Left lobe of liver (tissue), 2 donors: Measurements from ENCODE around the gene NUAK1. TPM values are rescaled to one million over a fixed set of nuclear protein-coding genes. Genes with fewer than 3 reads are reported as not detected.

Source experiments
- ATAC-seq: fragments of 200-7000 bp; cut with Tn5 transposase; one replicate; pipeline ENCODE4 v1.9.1; 2020; ENCODE audit warnings: mild to moderate bottlenecking, moderate library complexity
- DNase-seq: peaks from one replicate; pipeline ENCODE4 v3.0.0-alpha.2; 2020; ENCODE audit warnings: low spot score
- total RNA-seq: library from RNA; stranded (reverse); gene quantifications from one replicate; pipeline ENCODE4 v1.2.1, GENCODE V29; 2021
- donor health status: DM: no; HTN: no; CAD: no; lungs with moderate emphysema.
- donor health status: DM: no; HTN: yes; CAD: no.

Gene NUAK1
- total RNA-seq, 1 donor from 2014 or later: 3.4 TPM

- ATAC-seq: no peak
- DNase-seq: no peak
These were observed 71.9 kb downstream of the NUAK1 start for GRCh38 chr12:106066726-106067325.

- DNase-seq (no peak), ATAC-seq (no peak)
These were observed 72.6 kb downstream of the NUAK1 start for GRCh38 chr12:106066051-106066705.

GRCh38 chr12:106065506-106065905 is 73.2 kb downstream of the NUAK1 start:
- DNase-seq (no peak), ATAC-seq (no peak)

- peak; percentile 41 for ATAC-seq
- DNase-seq: no peak
These were observed 74.1 kb downstream of the NUAK1 start for GRCh38 chr12:106064721-106065021.

GRCh38 chr12:106063826-106064720 is 74.7 kb downstream of the NUAK1 start:
- DNase-seq: no peak
- ATAC-seq: no peak

GRCh38 chr12:106062693-106063092 is 76.1 kb downstream of the NUAK1 start:
- DNase-seq (no peak), ATAC-seq (no peak)

GRCh38 chr12:106058256-106059182 is 80.2 kb downstream of the NUAK1 start:
- ATAC-seq (no peak), DNase-seq (no peak)

GRCh38 chr12:106054049-106054448 is 84.7 kb downstream of the NUAK1 start:
- ATAC-seq (peak; percentile 78), DNase-seq (no peak)

- ATAC-seq (no peak), DNase-seq (no peak)
These were observed 86.8 kb downstream of the NUAK1 start for GRCh38 chr12:106051853-106052531.

GRCh38 chr12:106049546-106049945 is 89.2 kb downstream of the NUAK1 start:
- ATAC-seq: no peak
- no peak for DNase-seq

GRCh38 chr12:106049105-106049504 is 89.6 kb downstream of the NUAK1 start:
- ATAC-seq: no peak
- DNase-seq: no peak

- ATAC-seq: no peak
These were observed 90.1 kb downstream of the NUAK1 start for GRCh38 chr12:106048676-106049075.

GRCh38 chr12:106048016-106048415 is 90.7 kb downstream of the NUAK1 start:
- no peak for DNase-seq

More at GRCh38 chr12:106048676-106049075, 90.1 kb downstream of the NUAK1 start:
- no peak for DNase-seq

GRCh38 chr12:106046947-106047346 is 91.8 kb downstream of the NUAK1 start:
- ATAC-seq: no peak
- DNase-seq: no peak

More at GRCh38 chr12:106048016-106048415, 90.7 kb downstream of the NUAK1 start:
- ATAC-seq: no peak

GRCh38 chr12:106046301-106046846 is 92.4 kb downstream of the NUAK1 start:
- ATAC-seq (no peak), DNase-seq (no peak)

GRCh38 chr12:106045251-106045674 is 93.5 kb downstream of the NUAK1 start:
- no peak for DNase-seq
- no peak for ATAC-seq

GRCh38 chr12:106044773-106045172 is 94.0 kb downstream of the NUAK1 start:
- no peak for DNase-seq
- no peak for ATAC-seq

- ATAC-seq (no peak), DNase-seq (no peak)
These were observed 96.7 kb downstream of the NUAK1 start for GRCh38 chr12:106042037-106042436.

GRCh38 chr12:106040521-106040920 is 98.2 kb downstream of the NUAK1 start:
- ATAC-seq: no peak

More at GRCh38 chr12:106040521-106040920, 98.2 kb downstream of the NUAK1 start:
- no peak for DNase-seq
